DOHH2 (cell line): ENCODE measurements around the gene SLC15A5.

Source experiments
- EZH2phosphoT487 ChIP-seq: fragments of 200-600 bp; sonication (generic); IDR thresholded peaks from 2 replicates; pipeline ENCODE4 v1.6.1; 2017; ENCODE audit warnings: borderline replicate concordance, mild to moderate bottlenecking, antibody characterized with exemption, low read length, moderate library complexity, mixed read lengths
- TF ChIP-seq, protein P1 (sequence below): fragments of 200-600 bp; sonication (generic); IDR thresholded peaks from one replicate; pipeline ENCODE4 v1.5.1; 2014; ENCODE audit warnings: antibody characterized with exemption, mild to moderate bottlenecking, low read depth, low read length; ENCODE audit not compliant: poor library complexity, severe bottlenecking

GRCh38 chr12:16241346-16241745 is 36.1 kb downstream of the SLC15A5 start:
- TF ChIP-seq, protein P1, sequence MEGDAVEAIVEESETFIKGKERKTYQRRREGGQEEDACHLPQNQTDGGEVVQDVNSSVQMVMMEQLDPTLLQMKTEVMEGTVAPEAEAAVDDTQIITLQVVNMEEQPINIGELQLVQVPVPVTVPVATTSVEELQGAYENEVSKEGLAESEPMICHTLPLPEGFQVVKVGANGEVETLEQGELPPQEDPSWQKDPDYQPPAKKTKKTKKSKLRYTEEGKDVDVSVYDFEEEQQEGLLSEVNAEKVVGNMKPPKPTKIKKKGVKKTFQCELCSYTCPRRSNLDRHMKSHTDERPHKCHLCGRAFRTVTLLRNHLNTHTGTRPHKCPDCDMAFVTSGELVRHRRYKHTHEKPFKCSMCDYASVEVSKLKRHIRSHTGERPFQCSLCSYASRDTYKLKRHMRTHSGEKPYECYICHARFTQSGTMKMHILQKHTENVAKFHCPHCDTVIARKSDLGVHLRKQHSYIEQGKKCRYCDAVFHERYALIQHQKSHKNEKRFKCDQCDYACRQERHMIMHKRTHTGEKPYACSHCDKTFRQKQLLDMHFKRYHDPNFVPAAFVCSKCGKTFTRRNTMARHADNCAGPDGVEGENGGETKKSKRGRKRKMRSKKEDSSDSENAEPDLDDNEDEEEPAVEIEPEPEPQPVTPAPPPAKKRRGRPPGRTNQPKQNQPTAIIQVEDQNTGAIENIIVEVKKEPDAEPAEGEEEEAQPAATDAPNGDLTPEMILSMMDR: no peak
- no peak for TF ChIP-seq EZH2phosphoT487
